GM12872 (cell line): Measurements from ENCODE around the gene TYMP.

Experiments used
- TF ChIP-seq, protein P1 (sequence below): IDR thresholded peaks from 3 replicates; pipeline ENCODE4 v1.5.1; 2011; ENCODE audit warnings: low read depth, mild to moderate bottlenecking, low read length, moderate library complexity; ENCODE audit not compliant: insufficient read depth

Gene TYMP

DNA sequence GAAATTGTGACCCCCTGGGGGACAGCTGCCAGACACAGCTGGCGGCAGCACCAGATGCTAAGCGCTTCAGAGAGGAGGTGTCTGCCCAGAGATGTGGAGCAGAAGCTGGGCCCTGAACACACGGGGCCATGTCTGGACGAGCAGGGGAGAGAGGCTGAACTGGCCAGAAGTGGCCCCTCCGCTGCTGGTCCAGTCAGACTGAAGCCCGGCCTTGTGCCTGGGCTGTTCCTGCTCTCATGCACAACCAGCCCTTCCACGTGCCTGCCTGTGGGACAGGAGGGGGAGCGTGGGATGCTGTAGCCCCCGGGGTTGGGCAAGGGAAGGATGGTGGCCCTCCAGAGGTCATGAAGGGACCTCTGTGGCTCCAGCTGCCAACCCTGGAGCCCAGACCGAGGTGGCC, 46.7 kb downstream of the TYMP start:
- TF ChIP-seq, protein P1, sequence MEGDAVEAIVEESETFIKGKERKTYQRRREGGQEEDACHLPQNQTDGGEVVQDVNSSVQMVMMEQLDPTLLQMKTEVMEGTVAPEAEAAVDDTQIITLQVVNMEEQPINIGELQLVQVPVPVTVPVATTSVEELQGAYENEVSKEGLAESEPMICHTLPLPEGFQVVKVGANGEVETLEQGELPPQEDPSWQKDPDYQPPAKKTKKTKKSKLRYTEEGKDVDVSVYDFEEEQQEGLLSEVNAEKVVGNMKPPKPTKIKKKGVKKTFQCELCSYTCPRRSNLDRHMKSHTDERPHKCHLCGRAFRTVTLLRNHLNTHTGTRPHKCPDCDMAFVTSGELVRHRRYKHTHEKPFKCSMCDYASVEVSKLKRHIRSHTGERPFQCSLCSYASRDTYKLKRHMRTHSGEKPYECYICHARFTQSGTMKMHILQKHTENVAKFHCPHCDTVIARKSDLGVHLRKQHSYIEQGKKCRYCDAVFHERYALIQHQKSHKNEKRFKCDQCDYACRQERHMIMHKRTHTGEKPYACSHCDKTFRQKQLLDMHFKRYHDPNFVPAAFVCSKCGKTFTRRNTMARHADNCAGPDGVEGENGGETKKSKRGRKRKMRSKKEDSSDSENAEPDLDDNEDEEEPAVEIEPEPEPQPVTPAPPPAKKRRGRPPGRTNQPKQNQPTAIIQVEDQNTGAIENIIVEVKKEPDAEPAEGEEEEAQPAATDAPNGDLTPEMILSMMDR: no peak

DNA sequence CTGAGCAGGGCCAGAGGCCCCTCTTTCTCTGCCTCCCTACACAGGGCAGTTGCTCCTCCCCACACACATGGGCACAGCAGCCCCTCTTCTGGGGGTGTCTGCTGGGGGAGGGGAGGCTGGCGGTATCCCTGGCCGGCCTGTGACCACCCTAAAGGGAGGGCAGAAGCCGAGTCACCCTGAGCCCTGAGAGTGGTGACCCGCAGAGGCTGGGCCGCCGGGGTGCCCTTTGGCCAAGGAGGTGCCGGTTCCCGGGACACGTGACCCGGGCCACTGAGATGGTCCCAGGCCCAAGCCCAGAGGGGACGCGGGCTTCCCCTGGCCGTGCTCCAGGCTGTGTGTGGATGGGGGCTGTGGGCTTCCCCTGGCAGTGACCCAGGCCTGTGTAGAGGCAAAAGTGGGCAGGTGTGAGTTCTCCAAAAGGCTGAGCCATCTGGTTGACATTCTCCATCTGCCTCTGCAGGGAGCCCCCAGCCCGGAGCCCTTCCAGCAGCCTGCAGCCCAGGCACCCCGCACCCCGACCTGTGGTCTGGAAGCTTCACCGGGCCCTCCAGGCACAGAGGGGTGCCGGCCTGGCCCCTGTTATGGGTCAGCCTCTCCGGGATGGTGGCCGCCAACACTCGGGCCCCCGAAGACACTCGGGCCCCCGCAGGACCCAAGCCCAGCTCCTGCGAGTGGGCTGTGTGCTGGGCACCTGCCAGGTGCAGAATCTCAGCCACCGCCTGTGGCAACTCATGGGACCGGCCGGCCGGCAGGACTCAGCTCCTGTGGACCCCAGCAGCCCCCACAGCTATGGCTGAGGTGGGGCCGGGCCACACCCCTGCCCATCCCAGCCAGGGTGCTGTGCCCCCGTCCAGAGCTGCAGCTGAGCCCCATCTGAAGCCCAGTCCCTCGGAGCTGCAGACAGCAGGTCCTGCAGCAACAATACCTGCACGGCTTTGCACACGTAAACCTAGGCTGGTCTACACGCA, 47.4 kb downstream of the TYMP start:
- TF ChIP-seq, protein P1: no peak

DNA sequence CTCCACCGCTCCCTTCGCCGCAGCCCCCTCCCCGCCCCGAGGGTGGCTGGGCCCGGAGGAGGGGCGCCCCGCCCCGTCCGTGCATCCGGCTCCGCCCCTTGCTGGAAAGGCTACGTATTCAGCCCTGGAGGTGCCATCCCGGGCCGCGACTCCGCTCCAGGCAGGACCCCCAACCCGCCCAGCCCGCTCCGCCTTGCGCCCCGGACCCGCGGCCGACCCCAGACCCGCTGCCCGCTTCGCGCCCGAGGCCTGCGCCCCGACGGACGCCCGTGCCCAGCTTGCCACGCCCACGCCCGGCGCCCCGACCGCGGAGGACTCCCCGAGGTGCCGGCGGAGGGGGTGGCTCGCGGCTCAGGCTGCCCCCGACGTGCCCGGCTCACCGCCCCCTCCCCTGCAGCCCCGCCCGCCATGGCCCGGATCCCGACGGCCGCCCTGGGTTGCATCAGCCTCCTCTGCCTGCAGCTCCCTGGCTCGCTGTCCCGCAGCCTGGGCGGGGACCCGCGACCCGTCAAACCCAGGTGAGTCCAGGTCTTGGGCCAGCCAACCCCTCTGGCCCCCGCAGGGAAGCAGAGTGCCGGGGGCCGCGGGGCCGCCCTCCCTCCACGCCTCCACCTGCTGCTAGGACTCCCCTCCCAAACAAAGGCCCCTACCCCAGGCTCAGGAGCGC, 48.2 kb downstream of the TYMP start, which contains the start of gene ADM2:
TSS of gene ADM2 (plus strand) at position 104 of the 667 bp plus-strand sequence. CDS start at position 409, 305 bp downstream.
- TF ChIP-seq, protein P1: no peak

DNA sequence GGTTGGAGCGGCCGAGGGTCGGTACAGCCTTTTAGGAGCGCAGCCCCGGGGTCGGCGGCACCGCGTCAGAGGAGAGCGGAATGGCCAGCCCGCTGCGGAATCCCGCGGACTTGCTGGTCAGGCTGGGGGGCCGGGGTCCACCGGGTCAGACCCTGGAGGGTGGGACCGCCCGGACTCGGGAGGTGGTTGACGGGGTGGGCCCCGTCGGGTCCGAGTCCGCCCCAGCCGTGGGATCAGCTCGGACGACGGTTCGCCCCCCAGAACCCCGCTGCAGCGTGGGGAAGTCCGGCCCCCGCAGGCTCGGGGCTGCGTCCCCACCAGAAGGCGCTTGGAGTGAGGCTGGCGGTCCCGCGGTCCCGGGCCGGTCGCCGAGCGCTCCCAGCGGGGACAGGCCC, 48.8 kb downstream of the TYMP start:
- TF ChIP-seq, protein P1: no peak

DNA sequence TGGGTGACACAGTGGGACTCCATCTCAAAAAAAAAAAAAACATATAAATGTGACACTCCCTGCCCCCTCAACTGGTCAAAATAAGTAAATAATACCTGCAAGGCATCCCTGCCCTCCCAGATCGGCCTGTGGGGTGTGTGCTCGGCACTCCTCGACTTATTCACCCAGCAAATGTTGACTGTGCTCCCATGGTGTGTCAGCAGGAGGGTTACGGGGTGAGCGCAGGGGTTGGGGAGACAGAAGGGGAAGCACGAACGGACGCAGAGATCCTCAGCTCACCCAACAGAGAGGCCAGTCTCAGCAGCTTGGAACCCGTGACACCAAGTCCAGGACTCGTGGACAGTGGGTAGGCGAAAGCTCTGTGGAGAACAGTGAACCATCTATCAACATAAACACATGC, 50.1 kb downstream of the TYMP start:
- TF ChIP-seq, protein P1: no peak

DNA sequence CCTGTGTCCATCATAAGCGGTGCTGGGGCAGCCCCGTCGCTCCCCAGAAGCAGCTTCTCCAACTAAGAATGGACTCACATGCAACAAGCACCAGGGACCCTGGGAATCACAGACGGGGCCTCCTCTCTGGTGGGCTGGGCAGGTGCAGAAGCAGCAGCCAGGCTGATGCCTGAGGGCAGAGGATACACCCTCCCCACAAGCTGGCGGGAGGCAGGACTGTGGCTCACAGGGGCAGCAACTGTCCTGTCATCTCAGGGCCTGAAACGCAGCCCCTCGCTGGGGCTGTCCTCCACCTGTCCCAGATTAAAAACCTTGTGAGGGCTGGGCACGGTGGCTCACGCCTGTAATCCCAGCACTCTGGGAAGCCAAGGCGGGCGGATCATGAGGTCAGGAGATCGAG, 51.9 kb downstream of the TYMP start:
- TF ChIP-seq, protein P1: no peak

DNA sequence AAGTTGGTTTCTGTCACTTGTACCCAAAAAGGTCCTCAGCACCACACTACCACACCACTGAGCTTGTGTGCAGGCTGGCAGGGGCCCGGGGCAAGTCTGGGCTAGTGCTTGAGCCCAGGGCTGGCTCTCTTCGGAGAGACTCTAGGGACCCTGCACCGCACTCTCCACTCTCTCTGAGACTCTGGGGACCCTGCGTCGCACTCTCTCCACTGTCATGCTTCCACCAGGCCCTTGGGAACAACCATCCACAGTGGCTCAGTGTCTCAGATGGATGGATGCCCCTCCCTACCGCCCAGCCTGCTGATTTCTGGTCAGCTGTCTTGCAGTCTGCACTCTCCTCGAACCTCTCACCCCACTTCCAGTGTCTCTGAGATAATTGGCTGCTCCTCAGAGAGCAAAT, 52.9 kb downstream of the TYMP start:
- TF ChIP-seq, protein P1: no peak
